Activated CD4-positive, alpha-beta T cell treated with anti-CD3 and anti-CD28 coated beads, Interleukin-2, Interleukin-6, amounts not matched to agents 100 ng/mL and 50 ng/mL, durations not matched to agents 16 hours and 8 hours (primary cell): ENCODE measurements around the gene RNF103.
A peak's percentile ranks its signal among the peaks of the same experiment; 100 is the strongest.
"Not testable (repeated sequence)": the region's sequence is repeated elsewhere in the genome, so short reads cannot be mapped to it uniquely, and the experiment has no call there.

ENCODE experiments used
- DNase-seq: peaks from one replicate; pipeline ENCODE4 v3.0.0-alpha.2; 2020

The RNF103 gene

DNA sequence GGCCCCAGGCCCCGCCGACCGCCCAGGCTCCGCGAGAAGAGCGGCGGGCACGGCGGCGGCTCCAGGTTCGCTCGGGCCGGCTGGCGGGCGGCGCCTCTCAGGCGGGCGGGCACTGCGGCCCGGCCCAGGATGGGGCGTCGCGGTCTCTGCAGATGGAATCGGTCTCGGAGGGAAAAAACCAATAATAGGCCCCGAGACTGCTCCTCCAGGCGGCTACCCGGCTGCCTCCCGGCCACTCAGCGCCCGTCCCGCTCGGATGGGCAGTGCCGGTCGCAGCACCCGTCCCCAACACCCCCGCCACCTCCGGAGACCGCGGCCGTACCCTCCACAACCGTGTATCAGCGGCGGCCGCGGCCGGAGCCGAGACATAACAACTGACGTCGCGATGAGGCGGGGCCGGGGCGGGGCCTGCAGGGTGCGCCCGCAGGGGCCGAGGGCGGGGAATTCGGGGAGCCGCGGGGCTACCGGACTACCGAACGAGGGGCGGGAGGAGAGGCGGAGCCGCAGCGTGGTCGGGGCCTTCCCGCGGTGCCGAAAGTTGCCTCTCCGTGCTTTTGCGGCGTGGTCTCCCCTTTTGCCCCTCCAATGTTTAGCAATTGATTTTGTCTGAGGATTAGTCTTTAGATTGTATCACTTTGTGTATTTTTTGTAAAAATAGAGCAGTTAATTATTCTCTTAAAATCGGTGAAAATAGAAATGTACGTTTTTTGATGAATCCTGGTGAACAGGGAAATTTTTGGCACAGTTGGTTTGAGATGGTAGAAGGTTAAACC is at the start of gene RNF103:
Gene RNF103 (minus strand): TSS at position 372 of the 773 bp plus-strand sequence. CDS start 979 bp downstream, outside the sequence.
- DNase-seq = peak; percentile 95

DNA sequence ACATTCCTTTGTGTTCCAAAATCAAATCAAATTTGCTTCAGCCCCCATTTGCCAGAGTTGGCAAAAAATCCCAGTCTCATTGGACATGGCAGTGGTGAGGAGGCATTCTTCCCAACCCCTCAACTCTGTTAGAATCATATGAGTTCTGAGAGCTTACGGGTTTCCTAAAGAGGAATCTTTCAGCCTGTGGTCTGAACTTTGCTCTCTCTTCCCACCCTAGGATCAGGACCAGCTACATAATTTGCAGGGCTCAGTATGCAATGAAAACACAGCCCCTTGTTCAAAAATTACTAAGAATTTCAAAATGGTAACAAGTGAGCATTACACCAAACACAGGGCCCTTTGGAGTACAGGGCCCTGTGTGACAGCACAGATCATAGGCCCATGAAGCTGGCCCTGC is 49.3 kb upstream of the RNF103 start:
- DNase-seq = no peak

GRCh38 chr2:86672027-86672545 is 48.4 kb upstream of the RNF103 start:
- DNase-seq = no peak

DNA sequence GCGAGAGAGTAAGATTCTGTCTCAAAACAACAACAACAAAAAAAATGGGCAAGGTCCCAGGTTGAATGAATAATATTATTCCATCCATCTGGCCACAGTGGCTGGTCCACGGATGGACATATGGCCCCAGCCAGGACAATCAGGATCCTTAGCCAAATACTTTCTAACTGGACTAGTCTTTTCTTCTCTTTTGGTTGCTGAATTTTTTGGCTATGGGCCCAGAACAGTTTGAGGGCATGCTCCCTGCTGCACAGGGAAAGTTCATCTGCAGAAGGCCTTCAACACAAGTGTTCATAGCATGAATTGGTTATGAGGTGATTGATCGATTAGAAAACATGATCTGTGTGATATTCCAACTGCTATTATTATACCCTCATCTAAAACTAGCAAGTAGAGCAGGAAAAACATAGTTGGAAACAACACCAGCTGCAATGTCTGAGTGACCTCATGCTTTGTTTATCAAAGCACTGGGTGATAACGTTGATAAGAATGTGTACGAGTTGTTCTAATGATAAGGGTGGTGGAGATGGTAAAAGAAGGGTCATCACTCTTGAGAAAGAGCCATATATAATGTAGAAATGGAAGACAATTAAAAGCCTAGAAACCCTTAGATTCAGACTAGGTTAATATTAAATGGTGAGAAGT is 47.8 kb upstream of the RNF103 start:
- DNase-seq = no peak

DNA sequence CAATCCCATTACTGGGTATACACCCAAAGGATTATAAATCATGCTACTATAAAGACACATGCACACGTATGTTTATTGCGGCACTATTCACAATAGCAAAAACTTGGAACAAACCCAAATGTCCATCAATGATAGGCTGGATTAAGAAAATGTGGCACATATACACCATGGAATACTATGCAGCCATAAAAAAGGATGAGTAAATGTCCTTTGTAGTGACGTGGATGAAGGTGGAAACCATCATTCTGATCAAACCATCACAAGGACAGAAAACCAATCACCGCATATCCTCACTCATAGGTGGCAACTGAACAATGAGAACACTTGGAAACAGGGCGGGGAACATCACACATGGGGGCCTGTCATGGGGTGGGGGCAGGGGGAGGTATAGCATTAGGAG is 45.7 kb upstream of the RNF103 start:
- not testable (repeated sequence) for DNase-seq

DNA sequence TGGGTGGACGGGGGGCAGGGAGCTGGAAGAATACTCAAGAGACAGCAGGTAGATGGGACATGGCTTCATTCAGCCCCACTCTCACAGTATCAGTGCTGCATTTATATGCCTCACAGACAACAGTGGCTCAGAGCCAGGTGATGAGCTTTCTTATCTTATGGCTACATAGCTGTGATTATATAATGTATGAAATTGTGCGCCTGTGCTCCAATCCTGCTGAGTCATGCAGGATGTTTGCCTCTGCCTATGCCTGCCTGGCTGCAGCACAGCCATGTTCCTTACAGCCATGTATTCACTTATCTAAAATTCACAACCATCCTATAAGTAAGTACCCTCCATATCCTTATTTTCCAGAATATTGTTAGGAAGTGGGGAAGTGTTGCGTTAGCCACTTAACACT is 37.7 kb upstream of the RNF103 start:
- no peak for DNase-seq

DNA sequence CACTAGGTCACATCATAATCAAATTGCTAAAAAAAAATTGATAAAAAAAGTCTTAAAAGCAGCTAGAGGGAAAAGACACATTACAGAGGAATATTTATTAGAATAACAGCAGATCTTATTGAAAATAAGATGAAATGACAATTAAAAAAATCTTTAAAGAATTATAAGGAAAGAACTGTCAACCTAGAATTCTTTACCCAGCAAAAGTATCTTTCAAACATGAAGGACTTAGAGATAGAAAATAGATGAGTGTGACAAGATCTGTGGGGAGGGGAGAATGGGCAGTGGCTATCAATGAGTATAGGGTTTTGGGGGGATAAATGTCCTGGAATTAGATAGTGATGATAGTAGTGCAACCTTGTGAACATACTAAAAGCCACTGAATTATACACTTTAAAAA is 26.5 kb upstream of the RNF103 start:
- no peak for DNase-seq

- DNase-seq = no peak
These were observed 25.7 kb upstream of the RNF103 start for GRCh38 chr2:86649119-86649947.

GRCh38 chr2:86648681-86649080 is 25.0 kb upstream of the RNF103 start:
- no peak for DNase-seq

GRCh38 chr2:86646865-86647264 is 23.2 kb upstream of the RNF103 start:
- no peak for DNase-seq

DNA sequence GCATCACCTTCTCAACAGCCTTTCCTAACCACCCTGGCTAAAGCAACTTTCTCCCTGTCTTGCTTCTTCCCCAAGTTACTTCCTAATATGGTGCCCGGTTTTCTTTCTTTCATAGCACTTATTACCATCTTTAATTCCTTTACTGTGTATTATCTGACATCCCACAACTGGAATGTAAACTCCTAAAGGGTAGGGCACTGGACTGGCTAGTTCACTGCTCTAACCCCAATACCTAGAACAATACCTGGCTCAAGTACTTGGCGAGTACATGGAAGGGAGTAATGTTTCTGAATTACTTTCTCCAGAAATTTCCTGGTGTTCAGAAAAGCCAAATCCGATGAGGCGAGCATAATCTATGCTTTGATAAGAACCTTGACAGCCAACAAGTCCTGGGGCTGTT is 22.7 kb upstream of the RNF103 start:
- DNase-seq = no peak

DNA sequence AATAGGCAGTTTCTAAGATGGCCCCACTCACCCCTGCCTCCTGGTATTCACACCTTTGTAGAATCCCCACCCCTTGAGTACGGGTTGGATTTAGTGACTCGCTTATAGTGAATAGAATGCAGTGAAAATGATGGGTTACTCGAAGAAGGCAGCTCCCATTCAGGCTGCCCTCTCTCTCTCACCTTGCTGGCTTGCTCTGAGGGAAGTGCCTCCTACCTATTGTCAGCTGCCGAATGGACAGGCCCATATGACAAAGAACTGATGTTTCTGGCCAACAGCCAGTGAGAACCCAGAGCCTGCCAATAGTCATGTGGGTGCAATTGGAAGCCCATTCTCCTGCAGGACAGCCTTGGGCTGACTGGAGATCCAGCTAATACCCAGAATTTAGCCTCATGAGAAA is 22.1 kb upstream of the RNF103 start:
- DNase-seq = no peak

- no peak for DNase-seq
These were observed 15.0 kb upstream of the RNF103 start for GRCh38 chr2:86638712-86639111.

GRCh38 chr2:86636842-86637241 is 13.2 kb upstream of the RNF103 start:
- DNase-seq = no peak

- no peak for DNase-seq
These were observed 10.7 kb upstream of the RNF103 start for GRCh38 chr2:86634352-86634751.

GRCh38 chr2:86633155-86633651 is 9.5 kb upstream of the RNF103 start:
- DNase-seq = no peak

DNA sequence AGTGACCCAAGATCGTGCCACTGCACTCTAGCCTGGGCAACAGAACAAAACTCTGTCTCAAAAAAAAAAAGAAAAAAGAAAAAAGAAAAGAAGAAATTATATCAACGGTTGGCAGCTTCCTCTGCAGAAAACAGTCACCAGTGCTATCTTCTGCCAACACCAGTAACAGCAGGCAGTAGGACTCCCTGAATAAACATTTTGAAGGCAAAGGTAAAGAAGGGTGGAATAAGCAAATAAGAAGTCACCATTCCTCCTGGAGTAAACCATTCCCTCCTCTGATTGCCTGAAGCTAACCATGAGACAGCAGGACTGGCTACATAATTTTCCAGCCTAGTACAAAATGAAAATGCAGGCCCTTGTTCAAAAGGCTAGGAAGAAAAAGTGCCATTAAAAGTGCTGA is 9.0 kb upstream of the RNF103 start:
- DNase-seq = no peak

DNA sequence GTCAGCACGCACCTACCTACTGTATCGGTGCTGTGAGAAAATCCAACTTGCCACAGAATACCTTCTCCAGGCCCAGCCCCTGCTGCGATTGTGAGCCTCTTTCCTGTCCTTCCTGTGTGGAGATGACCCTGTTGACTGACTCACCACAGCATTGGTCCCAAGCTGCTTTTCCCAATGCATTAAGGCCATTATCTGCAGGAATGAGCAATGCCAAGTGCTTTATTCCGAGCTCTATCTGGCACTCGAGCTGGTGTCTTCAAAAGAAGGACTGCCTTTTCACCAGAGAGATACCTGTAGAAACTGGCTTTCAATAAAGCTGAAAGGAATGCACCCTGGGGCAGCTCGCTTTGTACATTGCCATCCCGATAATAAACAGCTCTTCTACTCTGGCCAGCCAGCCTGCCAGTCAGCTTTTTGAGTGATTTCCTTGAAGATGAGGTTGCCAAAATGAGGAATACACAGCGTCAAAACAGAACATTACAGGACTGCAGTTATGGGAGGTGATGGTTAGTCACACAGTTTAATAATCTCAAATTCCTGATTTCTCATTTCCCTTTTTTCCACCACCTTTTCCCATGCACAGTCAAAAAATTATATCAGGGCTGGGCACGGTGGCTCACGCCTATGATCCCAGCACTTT is 8.3 kb upstream of the RNF103 start:
- DNase-seq = no peak

GRCh38 chr2:86628091-86628522 is 4.4 kb upstream of the RNF103 start:
- DNase-seq = no peak

DNA sequence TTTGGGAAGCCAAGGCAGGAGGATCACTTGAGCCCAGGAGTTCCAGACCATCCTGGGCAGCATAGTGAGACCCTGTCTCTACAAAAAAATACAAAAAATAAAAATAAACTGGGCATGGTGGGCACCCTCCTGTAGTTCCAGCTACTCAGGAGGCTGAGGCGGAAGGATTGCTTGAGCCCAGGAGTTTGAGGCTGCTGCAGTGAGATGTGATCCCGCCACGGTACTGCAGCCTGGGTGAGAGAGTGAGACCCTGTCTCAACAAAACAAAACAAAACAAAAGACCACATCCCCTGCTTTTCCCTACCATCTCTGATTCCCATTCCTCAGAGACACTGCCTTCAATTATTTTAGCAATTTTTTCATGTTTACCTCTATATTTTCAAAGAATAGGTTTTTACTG is 3.9 kb upstream of the RNF103 start:
- DNase-seq = no peak

- no peak for DNase-seq
These were observed 1.4 kb upstream of the RNF103 start for GRCh38 chr2:86625096-86625495.

GRCh38 chr2:86624267-86624547 is 542 bp upstream of the RNF103 start:
- DNase-seq = no peak

- DNase-seq = peak; percentile 54
These were observed 597 bp downstream of the RNF103 start for GRCh38 chr2:86623043-86623493.
